ENCODE data around the gene ZMIZ1. TPM values are rescaled to one million over a fixed set of nuclear protein-coding genes. Genes with fewer than 3 reads are reported as not detected.
A peak's percentile ranks its signal among the peaks of the same experiment; 100 is the strongest.

Gene ZMIZ1
- total RNA-seq, 1 experiment from 2014 or later = 28.4 TPM

DNA sequence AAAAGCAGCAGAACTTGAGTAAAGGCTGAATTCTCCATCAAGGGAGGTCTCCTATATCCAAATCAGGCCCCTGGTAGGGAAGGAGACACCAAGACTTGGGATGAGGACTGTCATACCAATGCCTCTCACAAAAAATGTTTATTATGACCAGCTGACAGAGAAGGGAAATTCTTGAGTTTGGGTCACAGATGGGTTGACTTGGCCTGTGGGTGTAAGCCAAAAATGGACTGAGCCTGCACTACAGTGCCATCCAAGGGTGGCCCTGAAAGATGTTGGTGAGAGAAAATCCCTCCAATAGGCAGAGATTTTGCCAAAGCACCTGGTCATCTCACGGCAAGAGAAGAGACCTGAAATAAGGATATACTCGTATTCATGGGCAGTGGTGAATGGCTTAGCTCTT lies 251.6 kb downstream of the ZMIZ1 start:
- Histone ChIP-seq H3K9me3 (ENCODE audit: control insufficient read depth in 1 of 2, insufficient read depth in 1 of 2, low read depth in 1 of 2, low read length in 2 of 2) (no peaks in the 10 kb centered on the region), H3K27ac (ENCODE audit: low read depth, low read length) (no peak overlapping the region), H4K20me1 (ENCODE audit: insufficient read depth) (no peaks in the 10 kb centered on the region), H3K79me2 (ENCODE audit: insufficient read depth, low read length) (no peaks in the 10 kb centered on the region), H3K36me3 (ENCODE audit: control insufficient read depth in 1 of 2, insufficient read depth in 2 of 2, low read length in 2 of 2) (0 out of 4 replicates have a peak, but pooled peaks cover 0 to 2% of the 10 kb centered on the region in 2 experiments), H3K9ac (ENCODE audit: low read length) (no peak overlapping the region), H3K27me3 (ENCODE audit: insufficient read depth, low read length) (no peaks in the 10 kb centered on the region), H3K4me2 (ENCODE audit: low read length) (no peak overlapping the region), H3K9me2 (ENCODE audit: insufficient read depth) (no peaks in the 10 kb centered on the region), H3K4me3 (replicated peaks in 1 of 2; ENCODE audit: low read depth in 1 of 2, low read length in 2 of 2) (no peak overlapping the region), H3K4me1 (ENCODE audit: control insufficient read depth in 1 of 2, insufficient read depth in 2 of 2, low read length in 2 of 2) (peaks cover 20 to 35% of the 10 kb centered on the region in 2 experiments), H2AFZ (ENCODE audit: low read depth, low read length, poor library complexity, severe bottlenecking) (no peak overlapping the region)
- ChIA-PET CTCF (no interaction called here), POLR2A (no interaction called here), RAD21 (ENCODE audit: low non-redundant PET in 1 of 2, low total read pairs in 2 of 2, uncharacterized antibody in 2 of 2, unreplicated experiment in 2 of 2) (no interaction called here)
- ATAC-seq (no peak), DNase-seq (ENCODE audit: low read depth, low spot score) (no peak)
- no TSS peak for BruUV-seq (replicated peaks)
- intact Hi-C loops (cut with micrococcal nuclease) = no loop called here
- no peak for TF ChIP-seq SP1 (IDR thresholded peaks at IDR 0.05; ENCODE audit: low read depth)

DNA sequence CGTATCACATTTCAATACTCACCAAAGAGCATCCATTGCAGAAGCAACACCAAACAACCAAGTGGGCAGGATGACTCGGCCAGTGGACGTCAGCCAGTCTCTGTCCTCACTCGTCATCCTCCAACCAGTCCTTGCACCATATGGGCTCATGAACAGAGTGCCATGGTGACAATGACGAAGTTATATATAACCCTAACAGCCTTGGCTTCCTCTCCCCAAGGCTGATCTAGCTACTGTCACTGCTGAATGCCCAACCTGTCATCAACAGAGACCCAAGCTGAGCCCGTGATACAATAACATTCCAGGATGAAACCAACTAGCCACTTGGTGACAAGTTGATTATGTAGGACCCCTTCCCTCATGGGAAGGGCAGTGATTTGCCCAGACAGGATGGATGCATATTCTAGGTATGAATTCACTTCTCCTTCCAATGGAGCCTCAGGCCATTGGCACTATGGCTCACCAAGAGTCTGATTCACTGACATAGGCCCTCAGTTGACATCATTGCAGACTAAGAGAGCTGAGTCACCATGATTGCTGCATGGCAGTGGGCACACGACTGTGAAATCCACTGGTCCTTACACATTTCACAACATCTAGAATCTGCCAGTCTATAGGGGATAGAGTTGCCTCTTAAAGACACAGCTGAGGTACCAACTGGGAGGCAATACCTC lies 252.2 kb downstream of the ZMIZ1 start:
- Histone ChIP-seq H3K4me3 (replicated peaks in 1 of 2; ENCODE audit: low read depth in 1 of 2, low read length in 2 of 2) (no peak overlapping the region), H3K9ac (ENCODE audit: low read length) (no peak overlapping the region), H3K27ac (ENCODE audit: low read depth, low read length) (no peak overlapping the region), H3K9me2 (ENCODE audit: insufficient read depth) (no peaks in the 10 kb centered on the region), H3K4me2 (ENCODE audit: low read length) (peak overlapping the region; percentile 4; the same call in 1 of the 2 replicates), H2AFZ (ENCODE audit: low read depth, low read length, poor library complexity, severe bottlenecking) (no peak overlapping the region), H4K20me1 (ENCODE audit: insufficient read depth) (no peaks in the 10 kb centered on the region), H3K9me3 (ENCODE audit: control insufficient read depth in 1 of 2, insufficient read depth in 1 of 2, low read depth in 1 of 2, low read length in 2 of 2) (no peaks in the 10 kb centered on the region), H3K79me2 (ENCODE audit: insufficient read depth, low read length) (no peaks in the 10 kb centered on the region), H3K27me3 (ENCODE audit: insufficient read depth, low read length) (no peaks in the 10 kb centered on the region), H3K36me3 (ENCODE audit: control insufficient read depth in 1 of 2, insufficient read depth in 2 of 2, low read length in 2 of 2) (no peaks in the 10 kb centered on the region), H3K4me1 (ENCODE audit: control insufficient read depth in 1 of 2, insufficient read depth in 2 of 2, low read length in 2 of 2) (peaks cover 20 to 35% of the 10 kb centered on the region in 2 experiments)
- TF ChIP-seq ELF1 (IDR thresholded peaks at IDR 0.05; ENCODE audit: borderline replicate concordance, low read depth) (no peak), CEBPB (IDR thresholded peaks at IDR 0.05; ENCODE audit: low read depth) (0 out of 2 replicates have a peak, but pooled peaks have one; percentile 16), REST (IDR thresholded peaks at IDR 0.05; ENCODE audit: low read depth) (no peak), POLR2A (IDR thresholded peaks at IDR 0.05; ENCODE audit: borderline replicate concordance, extremely low read depth, insufficient read depth, insufficient read length) (no peak), CBX3 (IDR thresholded peaks at IDR 0.05; ENCODE audit: low read depth) (no peak)
- intact Hi-C loops (cut with micrococcal nuclease) = no loop called here
- no TSS peak for BruUV-seq (replicated peaks)
- POLR2A ChIA-PET = no interaction called here
- ATAC-seq (no peak), DNase-seq (ENCODE audit: low read depth, low spot score) (no peak)
- RAD21 ChIA-PET (ENCODE audit: low non-redundant PET in 1 of 2, low total read pairs in 2 of 2, uncharacterized antibody in 2 of 2, unreplicated experiment in 2 of 2) = no interaction called here
- CTCF ChIA-PET = no interaction called here
